Mammary epithelial cell (primary cell): ENCODE measurements around the gene KLC3.

ENCODE experiments used
- EZH2 ChIP-seq: IDR thresholded peaks from 2 replicates; pipeline ENCODE4 v1.6.1; 2012; ENCODE audit warnings: low read length, inconsistent platforms, borderline replicate concordance
- TF ChIP-seq, protein P1 (sequence below), 2 donors: IDR thresholded peaks in 1 of 2; conservative IDR thresholded peaks in 1 of 2; 2 replicates each; pipeline ENCODE4 v1.5.1; 2011 to 2012; ENCODE audit warnings: inconsistent platforms in 2 of 2, low read length in 2 of 2, mild to moderate bottlenecking in 2 of 2, control low read depth in 1 of 2, low read depth in 1 of 2; ENCODE audit not compliant: insufficient read depth in 1 of 2; ENCODE audit errors: extremely low read depth in 1 of 2

DNA sequence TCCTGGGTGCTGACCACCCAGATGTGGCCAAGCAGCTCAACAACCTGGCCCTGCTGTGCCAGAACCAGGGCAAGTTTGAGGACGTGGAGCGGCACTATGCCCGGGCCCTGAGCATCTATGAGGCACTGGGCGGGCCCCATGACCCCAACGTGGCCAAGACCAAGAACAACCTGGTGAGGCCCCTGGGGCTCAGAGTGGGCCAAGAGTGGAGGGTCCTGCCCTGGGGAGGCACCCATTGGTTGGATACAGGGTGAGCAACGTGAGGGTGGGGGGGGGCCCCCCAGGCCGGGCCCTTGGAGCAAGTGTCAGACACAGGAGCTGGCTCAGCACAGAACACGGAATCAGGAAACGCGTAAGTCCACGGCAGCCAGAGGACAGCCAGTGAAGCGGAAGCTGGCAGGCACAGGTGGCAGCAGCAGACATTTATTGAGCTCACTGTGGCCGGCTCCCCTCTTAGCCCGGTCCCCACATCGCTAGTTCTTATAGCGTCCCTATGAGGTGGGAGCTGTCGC lies 8.9 kb downstream of the KLC3 start:
- TF ChIP-seq, protein P1, sequence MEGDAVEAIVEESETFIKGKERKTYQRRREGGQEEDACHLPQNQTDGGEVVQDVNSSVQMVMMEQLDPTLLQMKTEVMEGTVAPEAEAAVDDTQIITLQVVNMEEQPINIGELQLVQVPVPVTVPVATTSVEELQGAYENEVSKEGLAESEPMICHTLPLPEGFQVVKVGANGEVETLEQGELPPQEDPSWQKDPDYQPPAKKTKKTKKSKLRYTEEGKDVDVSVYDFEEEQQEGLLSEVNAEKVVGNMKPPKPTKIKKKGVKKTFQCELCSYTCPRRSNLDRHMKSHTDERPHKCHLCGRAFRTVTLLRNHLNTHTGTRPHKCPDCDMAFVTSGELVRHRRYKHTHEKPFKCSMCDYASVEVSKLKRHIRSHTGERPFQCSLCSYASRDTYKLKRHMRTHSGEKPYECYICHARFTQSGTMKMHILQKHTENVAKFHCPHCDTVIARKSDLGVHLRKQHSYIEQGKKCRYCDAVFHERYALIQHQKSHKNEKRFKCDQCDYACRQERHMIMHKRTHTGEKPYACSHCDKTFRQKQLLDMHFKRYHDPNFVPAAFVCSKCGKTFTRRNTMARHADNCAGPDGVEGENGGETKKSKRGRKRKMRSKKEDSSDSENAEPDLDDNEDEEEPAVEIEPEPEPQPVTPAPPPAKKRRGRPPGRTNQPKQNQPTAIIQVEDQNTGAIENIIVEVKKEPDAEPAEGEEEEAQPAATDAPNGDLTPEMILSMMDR (conservative IDR thresholded peaks at IDR 0.05 in 1 of 2, IDR thresholded peaks at IDR 0.05 in 1 of 2; ENCODE audit: extremely low read depth in 1 of 2, insufficient read depth in 1 of 2, low read depth in 1 of 2, low read length in 2 of 2): no peak
- TF ChIP-seq EZH2: no peak
